ENCODE data around the gene SAP30BP. TPM values are rescaled to one million over a fixed set of nuclear protein-coding genes. Genes with fewer than 3 reads are reported as not detected.

Gene SAP30BP
- total and polyA plus RNA-seq, 2 of the 8 experiments (the other 6 are each of a cell fraction or from before 2014, with no cell fraction given), result 63.3 to 79.9 TPM

- TF ChIP-seq CHD7 (IDR thresholded peaks at IDR 0.05; ENCODE audit: insufficient replicate concordance, low read length) (no peak), MAX (IDR thresholded peaks at IDR 0.05) (no peak), KDM4A (IDR thresholded peaks at IDR 0.05; ENCODE audit: low read depth, low read length, severe bottlenecking) (no peak), RBBP5 (IDR thresholded peaks at IDR 0.05; ENCODE audit: borderline replicate concordance, low read depth, low read length) (no peak), TEAD4 (IDR thresholded peaks at IDR 0.05; ENCODE audit: low read depth, low read length) (no peak), RNF2 (IDR thresholded peaks at IDR 0.05; ENCODE audit: borderline replicate concordance, low read depth, low read length, missing control alignments, poor library complexity, severe bottlenecking) (no peak), EGR1 (IDR thresholded peaks at IDR 0.05; ENCODE audit: borderline replicate concordance, low read depth, low read length) (no peak), KDM5A (IDR thresholded peaks at IDR 0.05; ENCODE audit: low read length) (no peak), SIRT6 (IDR thresholded peaks at IDR 0.05; ENCODE audit: low read length) (no peak), GABPA (IDR thresholded peaks at IDR 0.05; ENCODE audit: borderline replicate concordance, insufficient read depth, low read length) (no peak), GTF2F1 (IDR thresholded peaks at IDR 0.05; ENCODE audit: borderline replicate concordance, low read depth, low read length) (no peak), BCL11A (IDR thresholded peaks at IDR 0.05; ENCODE audit: low read depth in 2 of 2, low read length in 2 of 2) (no peak)
These were observed 36.1 kb downstream of the SAP30BP start (continued) for GRCh38 chr17:75703191-75703590.

Measured in H1 (cell line).